Panc1 (cell line): ENCODE results near the gene PAX5. TPM values are rescaled to one million over a fixed set of nuclear protein-coding genes. Genes with fewer than 3 reads are reported as not detected.
A peak's percentile ranks its signal among the peaks of the same experiment; 100 is the strongest.

ENCODE experiments used
- ATAC-seq: fragments of 200-7000 bp; cut with Tn5 transposase; 2 replicates; pipeline ENCODE4 v1.9.1; 2020; ENCODE audit warnings: mild to moderate bottlenecking, moderate library complexity
- BruUV-seq: library from RNA; stranded (reverse); fragments of 400-500 nt; replicated peaks from 2 replicates; lab custom pipeline; 2021; lab: Mats Ljungman, UMichigan
- CTCF ChIA-PET: fragments of 300-600 bp; sonication (Branson Sonifier 250); formaldehyde crosslinking; loops from one replicate; lab custom pipeline; 2022; ENCODE audit warnings: antibody characterized with exemption; lab: Charles Lee
- POLR2A ChIA-PET: fragments of 300-600 bp; sonication (Branson Sonifier 250); formaldehyde crosslinking; loops from one replicate; lab custom pipeline; 2022; ENCODE audit warnings: antibody characterized with exemption; lab: Charles Lee
- DNase-seq: peaks from one replicate; pipeline ENCODE4 v3.0.0-alpha.2; 2010; ENCODE audit warnings: low read depth, low spot score
- H3K27ac ChIP-seq: 2 replicates; pipeline ENCODE4 v1.5.1; 2011; ENCODE audit warnings: mild to moderate bottlenecking, low read length, inconsistent platforms
- H3K27me3 ChIP-seq: fragments of 200-500 bp; sonication (Bioruptor generic); 2 replicates; pipeline ENCODE4 v1.6.0; 2014; ENCODE audit warnings: low read length, inconsistent platforms; ENCODE audit not compliant: control insufficient read depth, insufficient read depth
- H3K36me3 ChIP-seq: fragments of 200-500 bp; sonication (Bioruptor generic); 2 replicates; pipeline ENCODE4 v1.5.1; 2014; ENCODE audit warnings: inconsistent platforms, mild to moderate bottlenecking, low read length, moderate library complexity; ENCODE audit not compliant: control insufficient read depth, insufficient read depth
- H3K4me1 ChIP-seq: 2 replicates; pipeline ENCODE4 v1.5.1; 2011; ENCODE audit warnings: inconsistent platforms, mild to moderate bottlenecking, low read length, moderate library complexity; ENCODE audit not compliant: control insufficient read depth, insufficient read depth
- H3K4me3 ChIP-seq, 2 experiments: 2 replicates each; pipeline ENCODE4 v1.5.1; 2011 to 2012; ENCODE audit warnings: low read depth in 2 of 2, low read length in 2 of 2, mild to moderate bottlenecking in 2 of 2, inconsistent platforms in 1 of 2, moderate library complexity in 1 of 2
- H3K9me3 ChIP-seq: fragments of 200-500 bp; sonication (Bioruptor generic); 2 replicates; pipeline ENCODE4 v1.5.1; 2014; ENCODE audit warnings: low read depth, mild to moderate bottlenecking, inconsistent platforms, low read length, moderate library complexity; ENCODE audit not compliant: control insufficient read depth, insufficient read depth
- CTCF ChIP-seq: fragments of 450-650 bp; IDR thresholded peaks from 2 replicates; pipeline ENCODE4 v1.5.1; 2017; ENCODE audit warnings: mild to moderate bottlenecking
- POLR2AphosphoS5 ChIP-seq: IDR thresholded peaks from 2 replicates; pipeline ENCODE4 v1.6.1; 2012; ENCODE audit warnings: mild to moderate bottlenecking, low read depth, low read length, moderate library complexity
- SIN3A ChIP-seq: IDR thresholded peaks from 2 replicates; pipeline ENCODE4 v1.6.1; 2012; ENCODE audit warnings: low read depth, mild to moderate bottlenecking, low read length, moderate library complexity, borderline replicate concordance; ENCODE audit not compliant: insufficient read depth
- TCF7L2 ChIP-seq: IDR thresholded peaks from 2 replicates; pipeline ENCODE4 v1.6.1; 2011; ENCODE audit warnings: mild to moderate bottlenecking, low read depth, low read length, inconsistent platforms
- in situ Hi-C: cut with HindIII; loops from 2 replicates; pipeline ENCODE4 v1.10.0; 2016; ENCODE audit warnings: low sequenced_read_pairs, low pct_unique_long_range_greater_than_20kb
- intact Hi-C: fragments of 100-400 bp; cut with micrococcal nuclease; formaldehyde crosslinking; loops from one replicate; pipeline ENCODE4 v1.10.0; 2022; ENCODE audit not compliant: unreplicated experiment
- total RNA-seq: library from RNA; stranded (reverse); gene quantifications from one replicate; pipeline ENCODE4 v1.2.1, GENCODE V29; 2021; ENCODE audit not compliant: unreplicated experiment
- TF ChIP-seq, protein P1 (sequence below), 2 experiments: IDR thresholded peaks; 2 replicates each; pipeline ENCODE4 v1.6.1; 2011 to 2012; ENCODE audit warnings: low read depth in 2 of 2, control low read depth in 1 of 2, low read length in 1 of 2, mild to moderate bottlenecking in 1 of 2, moderate library complexity in 1 of 2; ENCODE audit not compliant: insufficient read depth in 1 of 2

PAX5 gene
- total RNA-seq, 1 experiment from 2014 or later, result 0.39 TPM

GRCh38 chr9:36788534-36788933, 245.5 kb downstream of the PAX5 start:
- ATAC-seq, result 0 out of 2 replicates have a peak, but pooled peaks have one; percentile 41
- Histone ChIP-seq H3K27me3 (peaks cover 17% of the 10 kb centered on the region), H3K36me3 (no peaks in the 10 kb centered on the region), H3K27ac (no peak overlapping the region), H3K4me3 (no peak overlapping the region), H3K9me3 (peaks cover 3% of the 10 kb centered on the region; the same call in 1 of the 2 replicates), H3K4me1 (no peaks in the 10 kb centered on the region)
- BruUV-seq, result no TSS peak
- intact Hi-C loops (no loop called here), in situ Hi-C loops (no loop called here)
- DNase-seq, result no peak
- ChIA-PET CTCF (no interaction called here), POLR2A (no interaction called here)
- TF ChIP-seq POLR2AphosphoS5 (no peak), CTCF (no peak), TCF7L2 (no peak), SIN3A (no peak)
- TF ChIP-seq, protein P1, sequence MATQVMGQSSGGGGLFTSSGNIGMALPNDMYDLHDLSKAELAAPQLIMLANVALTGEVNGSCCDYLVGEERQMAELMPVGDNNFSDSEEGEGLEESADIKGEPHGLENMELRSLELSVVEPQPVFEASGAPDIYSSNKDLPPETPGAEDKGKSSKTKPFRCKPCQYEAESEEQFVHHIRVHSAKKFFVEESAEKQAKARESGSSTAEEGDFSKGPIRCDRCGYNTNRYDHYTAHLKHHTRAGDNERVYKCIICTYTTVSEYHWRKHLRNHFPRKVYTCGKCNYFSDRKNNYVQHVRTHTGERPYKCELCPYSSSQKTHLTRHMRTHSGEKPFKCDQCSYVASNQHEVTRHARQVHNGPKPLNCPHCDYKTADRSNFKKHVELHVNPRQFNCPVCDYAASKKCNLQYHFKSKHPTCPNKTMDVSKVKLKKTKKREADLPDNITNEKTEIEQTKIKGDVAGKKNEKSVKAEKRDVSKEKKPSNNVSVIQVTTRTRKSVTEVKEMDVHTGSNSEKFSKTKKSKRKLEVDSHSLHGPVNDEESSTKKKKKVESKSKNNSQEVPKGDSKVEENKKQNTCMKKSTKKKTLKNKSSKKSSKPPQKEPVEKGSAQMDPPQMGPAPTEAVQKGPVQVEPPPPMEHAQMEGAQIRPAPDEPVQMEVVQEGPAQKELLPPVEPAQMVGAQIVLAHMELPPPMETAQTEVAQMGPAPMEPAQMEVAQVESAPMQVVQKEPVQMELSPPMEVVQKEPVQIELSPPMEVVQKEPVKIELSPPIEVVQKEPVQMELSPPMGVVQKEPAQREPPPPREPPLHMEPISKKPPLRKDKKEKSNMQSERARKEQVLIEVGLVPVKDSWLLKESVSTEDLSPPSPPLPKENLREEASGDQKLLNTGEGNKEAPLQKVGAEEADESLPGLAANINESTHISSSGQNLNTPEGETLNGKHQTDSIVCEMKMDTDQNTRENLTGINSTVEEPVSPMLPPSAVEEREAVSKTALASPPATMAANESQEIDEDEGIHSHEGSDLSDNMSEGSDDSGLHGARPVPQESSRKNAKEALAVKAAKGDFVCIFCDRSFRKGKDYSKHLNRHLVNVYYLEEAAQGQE (IDR thresholded peaks at IDR 0.05; ENCODE audit: insufficient read depth in 1 of 2, low read depth in 2 of 2, low read length in 1 of 2), result no peak

GRCh38 chr9:36787709-36788108, 246.4 kb downstream of the PAX5 start:
- ChIA-PET POLR2A (no interaction called here), CTCF (no interaction called here)
- intact Hi-C loops, result no loop called here
- H3K27ac ChIP-seq, result no peak overlapping the region
- no peaks in the 10 kb centered on the region for H3K4me1 ChIP-seq
- H3K4me3 ChIP-seq, result no peak overlapping the region
- BruUV-seq, result no TSS peak
- H3K9me3 ChIP-seq, result no peaks in the 10 kb centered on the region; the same call in 1 of the 2 replicates
- no peak for ATAC-seq
- no peaks in the 10 kb centered on the region for H3K36me3 ChIP-seq
- no peak for DNase-seq
- in situ Hi-C loops, result no loop called here
- H3K27me3 ChIP-seq, result peaks cover 19% of the 10 kb centered on the region
- TF ChIP-seq POLR2AphosphoS5, result no peak
- no peak for TF ChIP-seq TCF7L2
- TF ChIP-seq, protein P1 (IDR thresholded peaks at IDR 0.05; ENCODE audit: insufficient read depth in 1 of 2, low read depth in 2 of 2, low read length in 1 of 2), result no peak
- no peak for TF ChIP-seq SIN3A
- no peak for TF ChIP-seq CTCF
